Astrocyte of the hippocampus (primary cell): Measurements from ENCODE around the gene ZNHIT3.
A peak's percentile ranks its signal among the peaks of the same experiment; 100 is the strongest.
"Not testable (repeated sequence)": the region's sequence is repeated elsewhere in the genome, so short reads cannot be mapped to it uniquely, and the experiment has no call there.

Experiments used
- DNase-seq: peaks from one replicate; pipeline ENCODE4 v3.0.0; 2011; ENCODE audit warnings: low read depth, low spot score

Gene ZNHIT3

DNA sequence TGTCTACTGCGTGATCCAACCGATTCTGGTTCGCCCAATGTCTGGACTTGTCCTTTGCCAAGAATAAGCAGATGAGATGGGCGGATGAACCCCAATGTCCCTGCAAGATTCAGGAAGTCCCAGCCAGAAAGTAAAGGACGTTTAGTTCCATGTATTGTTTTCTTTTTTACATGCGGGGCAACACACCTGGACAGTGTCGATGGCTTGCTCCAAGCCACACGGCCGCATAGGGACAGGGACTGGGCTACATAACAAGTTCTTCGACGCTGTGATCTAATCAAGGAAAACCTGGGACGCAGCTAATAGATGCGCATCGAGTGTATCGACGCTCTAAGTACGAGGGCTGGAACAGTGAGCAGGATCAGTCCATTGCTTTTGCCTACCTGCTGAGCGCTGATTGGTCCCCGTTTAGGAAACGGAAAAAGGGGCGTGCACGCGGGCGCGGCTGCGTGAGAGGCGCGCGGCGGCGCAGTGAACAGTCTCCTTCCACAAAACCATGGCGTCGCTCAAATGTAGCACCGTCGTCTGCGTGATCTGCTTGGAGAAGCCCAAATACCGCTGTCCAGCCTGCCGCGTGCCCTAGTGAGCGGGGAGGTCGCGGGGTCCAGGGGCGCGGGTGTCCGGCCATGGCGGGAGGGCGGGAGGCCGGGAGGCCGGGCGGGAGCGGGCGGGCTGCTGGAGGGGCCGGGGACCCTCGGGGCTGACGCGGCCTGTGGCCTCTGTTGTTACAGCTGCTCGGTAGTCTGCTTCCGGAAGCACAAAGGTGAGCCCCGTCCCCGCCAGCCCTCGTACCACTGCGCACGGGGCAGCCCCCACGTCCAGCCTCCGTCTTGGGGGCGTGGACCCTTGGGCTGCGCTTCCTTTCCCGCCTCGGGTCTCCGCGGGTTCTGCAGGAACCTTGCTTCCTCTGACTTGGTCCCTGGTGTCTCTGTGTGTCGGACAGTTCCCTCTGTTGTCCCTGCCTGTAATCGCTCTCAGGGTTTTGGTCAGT, at the start of gene ZNHIT3:
TSS of gene ZNHIT3 (plus strand) at position 478 of the 991 bp plus-strand sequence. CDS start at position 497, 19 bp downstream.
- DNase-seq, result peak; percentile 97

DNA sequence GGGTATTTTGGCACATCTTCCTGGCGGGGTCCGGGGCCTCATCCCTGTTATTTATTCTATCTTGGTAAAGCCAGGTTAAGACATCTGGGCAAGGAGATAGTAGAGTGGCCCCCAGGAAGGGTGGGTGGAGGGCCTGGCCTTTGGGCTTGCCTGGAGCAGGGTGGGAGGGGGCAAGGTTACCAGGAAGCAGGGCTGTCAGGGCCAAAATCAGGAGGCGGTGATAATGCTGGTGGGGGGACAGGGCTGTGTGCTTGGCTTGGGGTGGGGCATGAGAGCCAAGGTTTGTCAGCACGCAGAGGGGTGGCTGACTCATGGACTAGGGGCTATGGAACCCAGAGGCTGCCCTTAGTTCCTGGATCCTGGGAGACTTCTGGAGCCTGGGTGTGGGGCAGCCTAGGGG, 44.7 kb upstream of the ZNHIT3 start:
- not testable (repeated sequence) for DNase-seq

DNA sequence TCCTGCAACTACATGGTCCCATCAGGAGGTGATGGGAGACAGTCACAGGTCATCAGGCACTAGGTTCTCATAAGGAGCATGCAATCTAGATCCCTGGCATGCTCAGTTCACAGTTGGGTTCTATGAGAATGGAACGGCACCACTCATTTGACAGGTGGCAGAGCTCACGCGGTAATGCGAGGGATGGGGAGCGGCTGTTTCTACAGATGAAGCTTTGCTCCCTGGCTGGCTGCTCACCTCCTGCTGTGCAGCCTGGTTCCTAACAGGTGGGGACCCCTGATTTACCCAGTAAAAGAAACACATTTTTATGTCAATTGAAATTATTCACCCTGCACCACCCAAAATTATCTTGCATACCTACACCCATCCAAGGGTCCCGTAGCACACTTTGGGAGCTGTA, 42.7 kb upstream of the ZNHIT3 start:
- no peak for DNase-seq

DNA sequence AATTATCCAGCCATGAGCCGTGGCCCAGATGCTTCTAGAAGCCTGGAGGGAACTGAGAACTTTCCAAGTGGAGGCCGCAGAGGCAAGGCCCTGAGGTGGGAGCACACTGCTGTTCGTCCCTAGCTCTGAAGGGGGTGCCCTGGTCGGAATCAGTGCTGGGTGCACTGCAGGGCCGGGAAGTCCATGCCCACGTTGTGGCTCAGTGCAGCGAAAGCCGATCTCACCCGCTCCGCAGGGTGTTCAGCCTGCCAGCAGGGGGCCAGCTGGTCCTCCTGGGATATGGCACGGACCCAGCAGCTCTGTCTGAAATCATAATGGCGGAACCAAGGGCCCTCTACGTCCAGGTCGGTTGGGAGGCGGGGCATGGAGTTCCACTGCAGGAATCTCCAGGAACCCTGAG, 36.5 kb upstream of the ZNHIT3 start:
- not testable (repeated sequence) for DNase-seq

DNA sequence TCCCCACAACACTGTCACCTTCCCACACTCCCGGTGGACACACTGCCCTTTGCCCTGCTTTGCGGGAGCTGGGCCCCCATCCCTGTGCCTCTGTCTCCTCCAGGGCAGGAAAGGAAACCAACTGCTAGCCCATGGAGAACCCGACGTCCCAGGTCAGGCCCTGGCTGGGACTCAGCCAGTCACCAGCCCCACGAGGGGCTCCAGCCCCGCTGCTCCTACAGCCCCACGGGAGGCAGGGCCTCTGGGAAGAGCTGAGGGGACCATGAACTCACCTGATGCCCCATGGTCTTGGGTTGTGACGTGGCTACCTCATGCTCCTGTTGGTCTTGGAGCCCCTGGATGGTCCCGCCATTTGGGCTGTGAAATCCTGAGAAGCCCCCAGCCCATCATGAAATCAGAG, 33.6 kb upstream of the ZNHIT3 start:
- DNase-seq, result not testable (repeated sequence)

DNA sequence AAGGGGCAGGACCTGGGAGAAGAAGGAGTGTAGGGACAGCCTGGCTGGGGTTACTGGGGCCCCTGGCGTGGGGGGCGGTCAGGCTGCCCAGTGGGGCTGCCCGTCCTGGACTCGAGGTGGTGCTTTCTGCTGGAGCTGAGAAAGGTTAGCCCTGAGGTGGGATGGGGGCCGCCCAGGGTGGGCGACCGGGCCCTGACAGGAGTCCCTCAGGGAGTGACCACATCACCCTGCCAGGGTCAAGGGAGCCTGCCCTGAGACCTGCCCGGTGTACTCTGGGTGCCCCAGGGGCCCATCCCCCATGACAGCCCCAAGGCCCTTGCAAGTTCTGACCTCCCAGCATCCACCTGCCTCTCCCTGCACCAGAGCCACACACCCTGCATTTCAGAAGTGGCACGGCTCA, 28.8 kb upstream of the ZNHIT3 start:
- DNase-seq, result not testable (repeated sequence)

DNA sequence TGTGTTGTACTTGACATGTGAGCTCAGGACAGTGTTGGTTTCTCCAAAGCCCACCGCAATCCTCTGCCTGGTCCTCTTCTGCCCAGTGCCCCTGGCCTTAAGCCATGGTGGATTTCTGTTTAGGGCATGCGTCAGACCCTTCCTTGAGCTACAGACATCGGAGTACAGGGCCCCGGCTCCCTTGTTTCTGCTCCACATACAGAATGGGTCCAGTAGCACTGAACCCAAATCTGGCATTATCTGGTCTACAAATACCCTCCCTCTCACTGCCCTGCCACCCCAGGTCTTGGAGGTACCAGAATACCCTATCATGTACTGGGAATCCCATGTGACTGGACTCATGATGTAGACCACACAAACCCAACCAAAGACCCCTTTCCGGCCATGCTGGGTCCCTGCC, 27.4 kb upstream of the ZNHIT3 start:
- no peak for DNase-seq

DNA sequence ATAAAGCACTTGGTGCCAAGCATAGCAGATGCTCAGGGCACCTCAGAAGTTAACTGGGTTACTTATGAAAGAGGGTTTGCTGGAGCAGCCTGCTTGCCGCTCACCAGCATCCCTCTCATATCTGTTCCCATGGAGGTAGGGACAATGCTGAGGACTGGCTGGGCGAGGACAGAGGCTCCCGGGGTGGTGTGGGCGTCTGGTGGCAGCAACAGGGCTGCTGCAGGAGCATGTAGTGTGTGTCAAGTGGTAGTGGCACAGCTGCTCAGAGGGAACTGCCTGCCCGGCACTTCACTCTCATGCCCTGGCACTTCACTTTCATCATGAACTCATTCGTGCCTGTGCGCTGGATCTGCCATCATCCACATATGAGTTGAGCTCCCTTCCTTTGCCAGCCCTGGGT, 26.9 kb upstream of the ZNHIT3 start:
- no peak for DNase-seq

DNA sequence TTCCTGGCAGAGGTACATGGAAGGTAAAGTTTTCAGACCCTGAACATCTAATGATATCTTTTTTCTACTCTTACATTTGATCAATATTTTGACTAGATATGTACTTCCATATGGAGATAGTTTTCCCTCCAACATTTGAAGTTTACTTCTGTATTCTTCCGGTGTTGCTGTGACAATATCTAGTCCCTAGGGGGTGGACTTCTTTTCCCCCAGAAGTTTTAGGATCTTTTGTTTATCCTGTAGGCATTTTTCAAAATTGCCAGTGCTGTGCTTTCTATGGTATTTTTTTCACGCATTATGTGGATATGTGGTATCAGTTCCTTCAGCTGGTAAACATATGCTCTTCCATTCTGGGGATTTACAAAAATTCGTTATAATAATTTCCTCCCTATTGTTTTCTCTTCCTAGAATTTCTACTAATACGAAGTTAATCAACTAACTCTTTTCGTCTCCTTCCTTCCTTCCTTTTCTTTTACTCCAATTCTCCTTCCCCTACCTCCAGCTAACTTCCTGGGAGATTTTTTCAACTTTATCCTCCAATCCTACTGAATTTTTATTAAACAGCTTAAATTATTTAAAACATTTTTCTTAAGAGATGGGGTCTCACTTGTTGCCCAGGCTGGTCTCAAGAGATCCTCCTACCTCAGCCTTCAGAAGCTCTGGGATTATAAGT, 26.1 kb upstream of the ZNHIT3 start:
- no peak for DNase-seq

DNA sequence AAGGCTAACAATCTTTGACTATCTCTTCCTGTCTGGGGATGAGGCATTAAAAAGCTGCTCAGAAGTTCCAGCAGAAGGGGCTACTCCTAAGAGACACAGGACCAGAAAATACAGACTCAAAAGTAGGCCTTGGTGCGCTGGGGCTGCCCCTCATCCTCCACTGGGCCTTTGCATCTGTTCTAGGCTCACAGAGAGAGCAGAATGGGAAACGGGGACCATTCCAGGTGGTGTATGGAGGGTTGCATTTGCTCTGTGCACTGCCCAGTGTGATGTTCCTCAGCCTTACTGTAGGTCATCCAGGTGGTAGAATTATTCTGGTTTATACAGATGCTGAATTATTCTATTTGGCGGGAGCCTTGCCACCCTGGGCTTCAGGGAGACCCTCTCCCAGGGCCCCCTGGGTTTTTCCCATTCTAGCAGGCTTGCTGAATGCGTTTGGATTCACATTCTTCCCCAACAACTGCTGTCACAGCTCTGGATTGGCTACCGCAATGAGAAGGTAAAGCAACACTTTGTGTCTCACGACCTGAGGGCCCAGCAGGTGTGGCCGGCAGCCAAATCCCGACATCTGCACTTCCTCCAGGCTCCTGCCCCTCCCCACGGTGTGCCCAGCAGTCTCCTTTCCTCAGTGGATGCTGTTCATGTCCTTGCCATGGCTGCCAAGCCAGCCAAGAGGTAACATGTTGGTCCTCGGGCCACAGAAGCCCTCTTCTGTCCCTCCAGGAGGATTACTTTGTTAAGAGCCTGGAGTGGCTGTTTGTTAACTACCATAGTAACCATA, 25.0 kb upstream of the ZNHIT3 start:
- no peak for DNase-seq

DNA sequence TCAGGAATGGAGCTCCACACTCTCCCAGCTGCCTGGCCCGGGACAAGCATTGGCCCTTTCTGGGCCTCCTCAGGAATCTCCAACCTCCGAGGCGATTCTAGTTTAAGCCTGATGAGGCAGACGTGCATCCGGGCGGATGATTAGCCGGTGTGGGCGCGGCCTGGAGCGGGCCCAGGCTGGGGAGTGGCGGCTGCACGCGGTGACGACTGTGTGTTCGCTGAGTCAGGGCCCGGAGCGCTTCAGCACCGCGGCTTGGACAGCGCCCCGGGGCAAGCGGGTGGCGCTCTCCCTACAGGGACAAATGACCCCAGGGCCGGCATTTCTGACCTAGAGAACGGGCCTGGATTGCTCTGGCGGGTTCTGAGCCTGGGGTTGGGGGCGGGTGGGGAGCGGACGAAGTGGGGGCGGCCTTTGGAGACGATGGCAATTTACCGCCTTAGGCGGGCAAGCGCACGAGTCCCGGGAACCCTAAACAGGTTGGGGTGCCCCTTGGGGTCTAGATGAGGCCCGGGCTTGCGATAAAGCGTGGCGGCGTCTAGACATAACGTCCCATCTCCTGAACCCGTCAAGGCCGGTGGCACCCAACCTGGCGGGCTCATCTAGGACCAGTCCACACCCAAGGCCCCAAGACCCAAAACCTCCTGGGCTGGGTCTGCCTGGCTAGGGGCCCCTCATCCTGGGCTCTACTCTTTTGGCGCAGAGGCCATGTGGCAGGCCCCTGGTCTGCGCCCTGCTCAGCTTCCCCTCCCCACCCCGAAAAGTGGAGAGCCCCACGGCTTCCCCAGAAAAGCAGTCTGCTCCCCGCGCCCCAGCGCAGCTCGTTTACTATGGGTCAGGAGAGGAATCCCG, 22.3 kb upstream of the ZNHIT3 start:
- DNase-seq, result peak; percentile 90

DNA sequence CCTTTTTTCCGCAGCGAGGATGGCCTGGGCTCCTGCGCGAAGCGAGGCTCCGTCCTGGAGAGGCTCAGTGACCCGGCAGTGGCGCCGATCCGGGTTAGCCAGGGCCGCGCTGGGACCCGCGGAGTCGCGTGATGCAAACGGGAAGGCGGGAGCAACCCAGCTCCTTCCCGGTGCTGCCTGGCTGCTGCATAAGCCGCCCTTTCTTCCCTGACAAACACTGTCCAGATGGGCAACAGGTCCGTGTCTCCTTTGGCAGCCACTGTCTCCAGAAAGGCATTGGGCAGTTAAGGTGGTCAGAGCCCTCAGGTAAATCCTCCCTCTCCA, 21.8 kb upstream of the ZNHIT3 start:
- DNase-seq, result no peak

DNA sequence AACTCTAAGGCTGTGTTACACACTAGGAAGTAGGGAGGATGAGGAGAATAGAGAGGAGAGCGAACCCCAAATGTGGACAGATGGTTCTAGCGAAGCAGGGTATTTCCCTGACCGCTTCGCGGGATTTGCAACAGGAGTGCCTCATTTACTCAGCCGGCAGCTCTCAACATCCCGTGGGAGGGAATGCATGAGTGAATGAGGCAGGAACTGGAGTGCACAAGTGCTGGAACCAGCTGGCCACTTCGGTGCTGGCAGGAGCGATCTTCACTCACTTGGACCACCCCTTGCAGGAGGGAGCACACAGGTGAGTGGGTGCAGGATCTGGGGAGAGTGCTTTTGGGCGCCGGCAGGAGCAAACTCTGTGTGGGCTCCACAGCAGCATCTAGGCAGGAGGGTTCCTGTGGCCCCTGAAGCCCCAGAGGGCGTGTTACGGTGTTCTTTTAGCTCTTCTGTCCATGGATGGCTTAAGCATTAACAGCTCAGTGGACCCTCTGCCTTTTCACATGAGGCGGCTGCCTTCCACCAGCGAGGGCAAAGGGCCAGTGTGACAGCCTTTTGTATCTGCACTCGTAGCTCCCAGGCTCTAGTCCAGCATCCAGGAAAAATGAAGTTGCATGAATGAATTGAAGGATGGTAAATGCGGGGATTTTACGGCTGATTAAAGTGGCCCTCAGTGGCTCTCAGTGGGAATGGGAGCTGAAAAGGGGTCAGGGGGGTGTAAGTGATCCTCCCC, 17.4 kb upstream of the ZNHIT3 start:
- no peak for DNase-seq

DNA sequence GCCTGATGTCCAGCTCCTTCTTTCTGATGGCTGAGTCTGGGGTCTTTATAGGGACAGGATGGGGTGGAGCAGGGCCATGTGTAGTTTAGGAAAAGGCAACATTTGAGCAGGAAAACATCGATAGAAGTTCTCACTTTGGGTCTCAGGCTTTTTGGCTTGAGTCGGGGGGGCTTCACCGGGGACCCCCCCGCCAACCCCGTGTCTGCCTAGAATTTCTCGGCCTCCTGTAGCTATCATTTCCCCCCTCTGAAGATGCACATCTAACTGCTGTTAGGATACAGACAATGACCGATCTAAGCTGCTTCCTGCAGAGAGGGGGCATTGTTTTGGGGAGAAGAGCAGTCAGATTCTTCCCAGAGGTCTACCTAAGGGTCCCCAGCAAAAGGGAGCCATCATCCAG, 16.7 kb upstream of the ZNHIT3 start:
- DNase-seq, result no peak

DNA sequence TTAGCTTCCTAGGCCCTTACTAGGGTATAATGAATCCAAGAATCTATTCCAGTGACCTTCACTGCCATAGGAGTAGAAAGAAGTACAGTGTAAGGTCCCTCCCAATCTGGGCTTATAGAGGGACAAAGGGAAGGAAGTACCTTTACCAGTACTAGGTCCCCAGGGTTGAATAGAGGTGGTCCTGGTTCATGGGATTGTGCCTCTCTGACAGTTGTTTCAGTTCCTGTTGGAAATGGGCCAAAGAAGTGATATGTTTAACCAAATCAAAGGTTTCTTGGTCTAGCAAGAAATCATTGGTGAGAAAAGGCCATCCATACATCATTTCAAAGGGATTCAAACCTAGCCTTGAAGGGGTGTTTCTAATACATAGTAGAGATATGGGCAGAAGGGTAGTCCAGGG, 16.0 kb upstream of the ZNHIT3 start:
- no peak for DNase-seq

DNA sequence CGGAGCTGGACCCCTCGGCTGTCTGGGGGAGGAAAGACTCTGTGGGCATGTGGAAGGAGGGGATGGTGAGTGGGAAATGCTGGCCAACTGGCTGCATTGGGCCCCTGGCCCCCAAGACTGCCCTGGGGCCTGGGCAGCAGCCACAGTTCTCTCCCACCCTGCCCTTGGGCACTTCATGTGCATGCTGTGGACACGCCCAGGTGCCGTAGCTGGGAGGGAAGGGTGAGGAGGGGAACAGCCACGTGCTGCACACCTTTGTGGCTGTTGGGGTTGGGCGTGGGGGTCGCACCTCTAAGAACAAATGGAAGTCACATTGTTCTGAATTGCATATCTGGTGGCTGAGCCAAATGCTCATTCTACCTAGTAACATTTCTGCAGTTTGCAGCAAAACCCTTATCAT, 11.9 kb upstream of the ZNHIT3 start:
- DNase-seq, result no peak

DNA sequence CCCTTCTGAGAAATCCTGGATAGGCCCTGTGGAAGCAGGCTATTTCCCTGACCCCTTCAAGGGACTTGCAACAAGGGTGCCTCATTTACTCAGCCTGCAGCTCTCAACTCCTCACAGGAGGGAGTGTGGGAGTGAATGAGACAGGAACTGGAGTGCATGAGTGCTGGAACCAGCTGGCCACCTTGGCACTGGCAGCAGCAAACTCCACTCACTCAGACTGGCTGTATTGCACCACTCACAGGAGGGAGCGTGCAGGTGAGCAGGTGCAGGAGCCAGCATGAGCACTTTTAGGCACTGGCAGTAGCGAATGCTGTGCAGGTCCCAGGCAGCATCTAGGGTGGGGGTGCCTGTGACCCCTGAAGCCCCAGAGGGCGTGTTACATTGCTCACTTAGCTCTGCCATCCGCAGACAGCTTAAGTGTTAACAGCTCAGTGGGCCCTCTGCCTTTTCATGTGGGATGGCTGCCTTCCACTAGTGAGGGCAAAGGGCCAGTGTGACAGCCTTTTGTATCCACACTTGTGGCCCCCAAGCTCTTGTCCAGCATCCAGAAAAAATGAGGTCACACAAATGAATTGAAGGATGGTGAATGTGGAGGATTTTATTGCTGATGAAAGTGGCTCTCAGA, 11.0 kb upstream of the ZNHIT3 start:
- no peak for DNase-seq

DNA sequence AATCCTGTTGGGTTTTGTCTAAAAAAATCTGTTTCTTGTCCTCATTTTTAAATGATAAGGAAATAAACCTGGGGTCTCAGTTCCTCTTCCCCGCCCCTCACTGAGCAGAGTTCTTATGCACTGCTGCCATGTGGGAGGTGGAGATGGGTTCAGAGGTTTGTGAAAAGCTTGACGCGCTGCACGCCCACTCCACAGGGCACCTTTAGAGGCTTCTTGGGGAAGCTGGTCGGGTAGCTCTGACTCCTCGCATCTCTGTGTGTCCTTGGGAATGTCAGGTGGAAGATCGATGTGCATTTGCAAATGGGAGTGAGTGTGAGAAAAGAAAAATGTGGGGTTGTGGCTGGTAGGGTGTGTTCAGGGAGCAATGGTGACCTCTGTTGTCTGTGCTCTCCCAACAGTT, 4.7 kb upstream of the ZNHIT3 start:
- DNase-seq, result no peak

DNA sequence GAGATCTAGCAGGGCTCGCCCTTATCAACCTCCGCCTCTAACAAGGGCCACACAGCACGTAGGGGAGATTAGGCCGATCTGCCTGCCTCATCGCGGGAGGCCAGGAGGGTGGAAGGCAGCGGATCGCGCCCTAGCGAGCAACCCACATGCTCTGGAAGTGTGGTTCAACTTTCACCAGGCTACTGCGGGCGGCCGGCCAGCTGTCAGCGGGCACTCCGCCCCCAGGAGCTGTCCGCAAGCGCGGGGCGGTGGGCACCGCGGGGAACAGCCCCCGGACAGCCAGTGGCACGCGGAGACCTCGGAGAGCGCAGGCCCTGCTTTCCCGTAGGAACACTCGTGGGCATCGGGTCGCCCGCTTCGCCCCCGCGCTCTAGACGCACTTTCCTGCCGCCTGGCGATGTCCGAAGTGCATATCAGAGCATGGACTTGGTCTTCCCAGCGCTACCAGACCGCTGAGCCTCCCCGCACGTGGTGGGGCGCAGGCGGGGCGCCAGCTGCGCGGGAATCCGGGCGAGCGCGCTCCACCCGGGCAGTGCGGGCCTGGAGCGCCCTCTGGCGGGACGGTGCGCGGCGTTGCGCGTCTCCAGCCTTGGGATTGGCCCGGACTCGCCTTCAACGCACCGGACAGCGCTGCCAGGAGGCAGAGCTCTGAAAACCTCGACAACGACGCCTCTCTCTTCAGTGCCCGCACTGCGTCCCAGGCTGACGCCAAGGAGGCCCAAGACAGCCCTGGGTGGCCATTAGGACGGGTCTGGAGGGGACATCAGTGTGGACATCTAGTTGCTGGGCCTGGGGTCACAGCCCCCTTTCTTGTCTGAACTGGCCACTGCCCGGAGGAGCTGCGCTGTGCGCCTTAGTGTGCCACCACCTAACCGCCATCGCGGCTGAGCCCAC, 3.6 kb upstream of the ZNHIT3 start:
- DNase-seq, result peak; percentile 90
